Mesodermal cell (in vitro differentiated cells): ENCODE results near the gene FBH1.

Experiments used
- H3K27ac ChIP-seq: 2 replicates; pipeline ENCODE4 v1.7.0; 2013; ENCODE audit warnings: mild to moderate bottlenecking, low read depth, low read length, moderate library complexity; ENCODE audit not compliant: severe bottlenecking
- H3K36me3 ChIP-seq: 2 replicates; pipeline ENCODE4 v1.7.1; 2013; ENCODE audit warnings: mild to moderate bottlenecking, low read length, moderate library complexity; ENCODE audit not compliant: control insufficient read depth, insufficient read depth
- H3K4me1 ChIP-seq: one replicate; pipeline ENCODE4 v1.7.1; 2013; ENCODE audit warnings: mild to moderate bottlenecking, low read length; ENCODE audit not compliant: insufficient read depth, control insufficient read depth, poor library complexity, severe bottlenecking
- H3K4me3 ChIP-seq: 2 replicates; pipeline ENCODE4 v1.7.0; 2013; ENCODE audit warnings: low read length, control low read depth, mild to moderate bottlenecking; ENCODE audit not compliant: insufficient read depth, poor library complexity, severe bottlenecking; ENCODE audit errors: extremely low read depth
- H3K9me3 ChIP-seq: 2 replicates; pipeline ENCODE4 v1.7.1; 2013; ENCODE audit warnings: mild to moderate bottlenecking, low read length, moderate library complexity; ENCODE audit not compliant: control insufficient read depth
- WGBS, 2 experiments: methylation state at CpG; one replicate each; pipeline ENCODE4 v1.1.5; 2013; ENCODE audit warnings: missing lambda C conversion rate in 2 of 2; ENCODE audit not compliant: insufficient coverage in 2 of 2; 5-methylcytosine and 5-hydroxymethylcytosine counted together

Gene FBH1

GRCh38 chr10:5893321-5893720 lies 3.3 kb downstream of the FBH1 start:
- Histone ChIP-seq H3K9me3 (peaks cover 6% of the 10 kb centered on the region), H3K4me3 (no peak overlapping the region), H3K36me3 (peaks cover 48% of the 10 kb centered on the region), H3K27ac (no peak overlapping the region), H3K4me1 (peaks cover 13% of the 10 kb centered on the region)
- WGBS, 2 experiments = 100% methylated on average over 1 of the region's 2 CpGs

GRCh38 chr10:5894403-5894802 lies 4.4 kb downstream of the FBH1 start:
- Histone ChIP-seq H3K4me3 (no peak overlapping the region), H3K4me1 (peaks cover 7% of the 10 kb centered on the region), H3K36me3 (peaks cover 49% of the 10 kb centered on the region), H3K9me3 (peaks cover 6% of the 10 kb centered on the region), H3K27ac (no peak overlapping the region)
- WGBS, 2 experiments = 89 to 100% methylated on average over 3 of the region's 4 CpGs

- WGBS, 2 experiments = 94 to 96% methylated on average over 6 to 7 of the region's 8 CpGs
- Histone ChIP-seq H3K4me1 (peaks cover 7% of the 10 kb centered on the region), H3K9me3 (peaks cover 6% of the 10 kb centered on the region), H3K36me3 (peaks cover 49% of the 10 kb centered on the region), H3K4me3 (no peak overlapping the region), H3K27ac (no peak overlapping the region)
These were observed 4.8 kb downstream of the FBH1 start for GRCh38 chr10:5894873-5895272.

DNA sequence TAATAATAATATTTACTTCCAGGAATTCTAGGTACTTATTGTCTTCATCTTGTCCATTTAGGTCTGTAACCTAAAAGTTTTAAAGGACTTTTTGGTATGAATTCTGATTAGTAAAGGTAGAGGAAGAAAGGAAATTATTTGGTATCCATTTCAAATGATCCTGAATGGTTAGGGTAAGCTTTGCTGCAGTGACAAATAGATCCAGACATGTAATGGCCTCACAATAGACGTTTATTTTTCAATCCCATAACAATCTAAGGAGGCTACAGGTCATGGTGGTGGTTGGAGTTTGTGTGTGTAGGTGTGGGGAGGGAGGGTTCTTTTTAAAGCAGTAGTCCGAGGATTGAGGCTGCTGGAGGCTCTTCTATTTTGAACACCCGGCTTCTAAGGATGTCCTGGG lies 5.3 kb downstream of the FBH1 start:
- Histone ChIP-seq H3K36me3 (peaks cover 53% of the 10 kb centered on the region), H3K4me3 (no peak overlapping the region), H3K9me3 (peaks cover 6% of the 10 kb centered on the region), H3K27ac (no peak overlapping the region), H3K4me1 (peaks cover 7% of the 10 kb centered on the region)
- WGBS, 2 experiments = 89 to 100% methylated on average over 2 of the region's 3 CpGs

- Histone ChIP-seq H3K36me3 (peaks cover 55% of the 10 kb centered on the region), H3K4me3 (no peak overlapping the region), H3K9me3 (peaks cover 6% of the 10 kb centered on the region), H3K27ac (no peak overlapping the region), H3K4me1 (peaks cover 7% of the 10 kb centered on the region)
- 89 to 90% methylated on average over 7 to 9 of the region's 9 CpGs for WGBS, 2 experiments
These were observed 5.8 kb downstream of the FBH1 start for GRCh38 chr10:5895804-5896203.

GRCh38 chr10:5896208-5897052 lies 6.4 kb downstream of the FBH1 start:
- WGBS, 2 experiments = 95 to 98% methylated on average over 5 of the region's 5 CpGs
- Histone ChIP-seq H3K4me1 (peaks cover 5% of the 10 kb centered on the region), H3K36me3 (peaks cover 55% of the 10 kb centered on the region), H3K9me3 (peaks cover 6% of the 10 kb centered on the region), H3K27ac (no peak overlapping the region), H3K4me3 (no peak overlapping the region)

- H3K36me3 ChIP-seq = peaks cover 58% of the 10 kb centered on the region
These were observed 7.0 kb downstream of the FBH1 start for GRCh38 chr10:5897053-5897340.

GRCh38 chr10:5897504-5897903 lies 7.5 kb downstream of the FBH1 start:
- Histone ChIP-seq H3K4me3 (no peak overlapping the region), H3K36me3 (peaks cover 62% of the 10 kb centered on the region), H3K9me3 (peaks cover 6% of the 10 kb centered on the region), H3K27ac (no peak overlapping the region), H3K4me1 (no peaks in the 10 kb centered on the region)
- 87 to 98% methylated on average over 4 to 6 of the region's 8 CpGs for WGBS, 2 experiments

More at GRCh38 chr10:5897053-5897340, 7.0 kb downstream of the FBH1 start:
- Histone ChIP-seq H3K4me3 (no peak overlapping the region), H3K27ac (no peak overlapping the region), H3K9me3 (peaks cover 6% of the 10 kb centered on the region), H3K4me1 (peaks cover 3% of the 10 kb centered on the region)
- 83 to 96% methylated on average over 2 to 3 of the region's 4 CpGs for WGBS, 2 experiments

GRCh38 chr10:5898163-5898562 lies 8.1 kb downstream of the FBH1 start:
- WGBS, 2 experiments = 94 to 100% methylated on average over 3 to 4 of the region's 7 CpGs
- no peaks in the 10 kb centered on the region for H3K4me1 ChIP-seq
- H3K36me3 ChIP-seq = peaks cover 64% of the 10 kb centered on the region
- no peak overlapping the region for H3K4me3 ChIP-seq
- H3K27ac ChIP-seq = no peak overlapping the region
- peaks cover 6% of the 10 kb centered on the region for H3K9me3 ChIP-seq

DNA sequence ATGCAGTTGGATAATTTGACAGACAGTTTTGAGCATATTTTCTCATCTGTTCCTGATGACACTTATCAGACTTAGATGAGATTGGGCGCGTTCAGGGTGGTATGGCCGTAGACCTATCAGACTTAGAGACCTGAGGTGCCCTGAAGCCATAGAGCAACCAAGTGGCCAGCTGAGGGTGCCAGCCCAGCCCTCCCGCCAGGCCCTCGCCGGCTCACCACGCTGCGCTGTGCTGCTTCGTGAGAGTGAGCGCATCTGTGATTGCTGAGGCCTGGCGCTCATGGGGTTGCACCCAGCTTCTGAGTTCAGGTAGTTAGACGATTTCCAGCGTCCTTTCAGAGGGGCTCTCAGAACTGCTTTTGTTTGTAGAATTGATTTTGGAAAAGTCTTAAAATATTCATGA lies 10.2 kb downstream of the FBH1 start:
- no peak overlapping the region for H3K4me3 ChIP-seq
- no peak overlapping the region for H3K27ac ChIP-seq
- H3K4me1 ChIP-seq = no peaks in the 10 kb centered on the region
- H3K9me3 ChIP-seq = peaks cover 6% of the 10 kb centered on the region
- H3K36me3 ChIP-seq = peaks cover 58% of the 10 kb centered on the region
- 94 to 98% methylated on average over 11 to 13 of the region's 13 CpGs for WGBS, 2 experiments

- H3K36me3 ChIP-seq = peaks cover 58% of the 10 kb centered on the region
- WGBS, 2 experiments = 93 to 98% methylated on average over 11 of the region's 18 CpGs
- H3K4me1 ChIP-seq = no peaks in the 10 kb centered on the region
- H3K4me3 ChIP-seq = no peak overlapping the region
- peaks cover 6% of the 10 kb centered on the region for H3K9me3 ChIP-seq
- no peak overlapping the region for H3K27ac ChIP-seq
These were observed 12.7 kb downstream of the FBH1 start for GRCh38 chr10:5902511-5903274.
